GM23338 (cell line): Measurements from ENCODE around the gene DISP3. TPM values are rescaled to one million over a fixed set of nuclear protein-coding genes. Genes with fewer than 3 reads are reported as not detected.

Experiments used
- ATAC-seq: fragments of 200-7000 bp; cut with Tn5 transposase; 3 replicates; pipeline ENCODE4 v1.9.1; 2020
- DNase-seq: peaks from one replicate; pipeline ENCODE4 v3.0.0-alpha.2; 2015; ENCODE audit warnings: low spot score
- H2AFZ ChIP-seq: fragments of 200-600 bp; sonication (generic); 2 replicates; pipeline ENCODE4 v1.8.0; 2016; ENCODE audit warnings: antibody characterized with exemption, mild to moderate bottlenecking, moderate library complexity
- H3F3A ChIP-seq: fragments of 200-600 bp; sonication (generic); replicated peaks from 2 replicates; pipeline ENCODE4 v1.8.0; 2017; ENCODE audit warnings: antibody characterized with exemption, mixed run types, low read depth
- H3K27ac ChIP-seq: fragments of 200-600 bp; sonication (generic); 2 replicates; pipeline ENCODE4 v1.6.1; 2016; ENCODE audit warnings: low read depth
- H3K27me3 ChIP-seq: fragments of 200-600 bp; sonication (generic); 2 replicates; pipeline ENCODE4 v1.8.0; 2016; ENCODE audit warnings: mild to moderate bottlenecking, mixed run types, moderate library complexity; ENCODE audit not compliant: insufficient read depth
- H3K36me3 ChIP-seq: fragments of 200-600 bp; sonication (generic); 2 replicates; pipeline ENCODE4 v1.8.0; 2016; ENCODE audit warnings: mild to moderate bottlenecking; ENCODE audit not compliant: insufficient read depth
- H3K4me1 ChIP-seq: fragments of 200-600 bp; sonication (generic); 2 replicates; pipeline ENCODE4 v1.8.0; 2016; ENCODE audit warnings: mild to moderate bottlenecking, moderate library complexity; ENCODE audit not compliant: insufficient read depth
- H3K4me2 ChIP-seq: fragments of 200-600 bp; sonication (generic); 2 replicates; pipeline ENCODE4 v1.7.1; 2017; ENCODE audit warnings: mixed run types
- H3K4me3 ChIP-seq: fragments of 200-600 bp; sonication (generic); 2 replicates; pipeline ENCODE4 v1.6.1; 2016; ENCODE audit warnings: mixed run types
- H3K79me2 ChIP-seq: fragments of 200-600 bp; sonication (generic); replicated peaks from 2 replicates; pipeline ENCODE4 v1.8.0; 2017; ENCODE audit warnings: mild to moderate bottlenecking; ENCODE audit not compliant: insufficient read depth
- H3K9me2 ChIP-seq: fragments of 200-600 bp; sonication (generic); 2 replicates; pipeline ENCODE4 v1.8.0; 2017; ENCODE audit not compliant: insufficient read depth
- H4K20me1 ChIP-seq: fragments of 200-600 bp; sonication (generic); replicated peaks from 2 replicates; pipeline ENCODE4 v1.8.0; 2017; ENCODE audit warnings: mild to moderate bottlenecking; ENCODE audit not compliant: insufficient read depth
- H3K27ac Mint-ChIP-seq: 2 replicates; pipeline ENCODE4 v1.8.0; 2020; ENCODE audit warnings: inconsistent platforms, mild to moderate bottlenecking, moderate library complexity, mixed read lengths
- H3K27me3 Mint-ChIP-seq: 3 replicates; pipeline ENCODE4 v1.8.0; 2022; ENCODE audit warnings: low read depth, mild to moderate bottlenecking, moderate library complexity, mixed read lengths, inconsistent platforms; ENCODE audit not compliant: insufficient read depth, poor library complexity
- H3K36me3 Mint-ChIP-seq: 3 replicates; pipeline ENCODE4 v1.8.0; 2021; ENCODE audit warnings: low read depth, mild to moderate bottlenecking, inconsistent platforms, moderate library complexity, mixed read lengths
- H3K4me1 Mint-ChIP-seq: 3 replicates; pipeline ENCODE4 v1.8.0; 2020; ENCODE audit warnings: mild to moderate bottlenecking, inconsistent platforms, mixed read lengths
- H3K4me3 Mint-ChIP-seq: 3 replicates; pipeline ENCODE4 v1.8.0; 2021; ENCODE audit warnings: moderate library complexity, mild to moderate bottlenecking, inconsistent platforms, mixed read lengths
- H3K9me3 Mint-ChIP-seq: 3 replicates; pipeline ENCODE4 v1.8.0; 2020; ENCODE audit warnings: moderate library complexity, mild to moderate bottlenecking, inconsistent platforms, mixed read lengths
- CREB1 ChIP-seq: fragments of 250-450 bp; sonication (Bioruptor Pico); IDR thresholded peaks from 2 replicates; pipeline ENCODE4 v1.5.0; 2020; ENCODE audit warnings: low read depth, mild to moderate bottlenecking, moderate library complexity
- ETS1 ChIP-seq: IDR thresholded peaks from 2 replicates; pipeline ENCODE4 v1.6.1; 2016; ENCODE audit warnings: antibody characterized with exemption
- EZH2 ChIP-seq: fragments of 200-600 bp; sonication (generic); IDR thresholded peaks from one replicate; pipeline ENCODE4 v1.8.0; 2017; ENCODE audit warnings: antibody characterized with exemption, mild to moderate bottlenecking, low read depth; ENCODE audit not compliant: unreplicated experiment
- EZH2phosphoT487 ChIP-seq: fragments of 200-600 bp; sonication (generic); IDR thresholded peaks from one replicate; pipeline ENCODE4 v1.8.1; 2018; ENCODE audit warnings: antibody characterized with exemption; ENCODE audit not compliant: unreplicated experiment
- JUNB ChIP-seq: IDR thresholded peaks from one replicate; pipeline ENCODE4 v1.6.1; 2016; ENCODE audit warnings: antibody characterized with exemption; ENCODE audit not compliant: unreplicated experiment
- NANOG ChIP-seq: IDR thresholded peaks from 2 replicates; pipeline ENCODE4 v1.6.1; 2016; ENCODE audit warnings: antibody characterized with exemption, borderline replicate concordance
- POLR2AphosphoS5 ChIP-seq: IDR thresholded peaks from 2 replicates; pipeline ENCODE4 v1.6.1; 2016; ENCODE audit warnings: antibody characterized with exemption, low read depth
- STAT1 ChIP-seq: IDR thresholded peaks from one replicate; pipeline ENCODE4 v1.6.1; 2016; ENCODE audit warnings: antibody characterized with exemption; ENCODE audit not compliant: unreplicated experiment
- ZNF114 ChIP-seq: fragments of 250-450 bp; sonication (Bioruptor Pico); IDR thresholded peaks from 2 replicates; pipeline ENCODE4 v1.5.0; 2020; ENCODE audit warnings: mild to moderate bottlenecking, moderate library complexity
- ZNF331 ChIP-seq: fragments of 250-450 bp; sonication (Bioruptor Pico); IDR thresholded peaks from 2 replicates; pipeline ENCODE4 v1.5.0; 2020; ENCODE audit warnings: low read depth, mild to moderate bottlenecking, moderate library complexity
- polyA plus RNA-seq: library from polyadenylated mRNA; unstranded; fragments of >200 nt; fragmentation: Nextera tagmentation; extraction: Ambion mirVana; gene quantifications from 2 replicates; pipeline ENCODE4 v1.2.1, GENCODE V29; 2016
- total RNA-seq: library from RNA; depleted of rRNA; stranded (reverse); fragments of >200 nt; shearing (Covaris generic); gene quantifications from 2 replicates; pipeline ENCODE4 v1.2.3, GENCODE V29; 2014
- TF ChIP-seq, protein P1 (sequence below): fragments of 250-450 bp; sonication (Bioruptor Pico); IDR thresholded peaks from 2 replicates; pipeline ENCODE4 v1.5.0; 2020; ENCODE audit warnings: mild to moderate bottlenecking, moderate library complexity
- TF ChIP-seq, protein P2 (sequence below), 2 experiments: fragments of 200-600 bp in 1 of 2; sonication (generic) in 1 of 2; conservative IDR thresholded peaks; 2 replicates each; pipeline versions ENCODE4 v1.5.1 to v1.6.1; 2016 to 2017; ENCODE audit warnings: antibody characterized with exemption in 2 of 2, low read depth in 2 of 2, mild to moderate bottlenecking in 2 of 2, moderate library complexity in 1 of 2
- TF ChIP-seq, protein P3 (sequence below): IDR thresholded peaks from one replicate; pipeline ENCODE4 v1.6.1; 2018; ENCODE audit warnings: antibody characterized with exemption; ENCODE audit not compliant: unreplicated experiment

DISP3 gene
- total and polyA plus RNA-seq, 2 experiments from 2014 or later = 3.2 to 11.1 TPM

DNA sequence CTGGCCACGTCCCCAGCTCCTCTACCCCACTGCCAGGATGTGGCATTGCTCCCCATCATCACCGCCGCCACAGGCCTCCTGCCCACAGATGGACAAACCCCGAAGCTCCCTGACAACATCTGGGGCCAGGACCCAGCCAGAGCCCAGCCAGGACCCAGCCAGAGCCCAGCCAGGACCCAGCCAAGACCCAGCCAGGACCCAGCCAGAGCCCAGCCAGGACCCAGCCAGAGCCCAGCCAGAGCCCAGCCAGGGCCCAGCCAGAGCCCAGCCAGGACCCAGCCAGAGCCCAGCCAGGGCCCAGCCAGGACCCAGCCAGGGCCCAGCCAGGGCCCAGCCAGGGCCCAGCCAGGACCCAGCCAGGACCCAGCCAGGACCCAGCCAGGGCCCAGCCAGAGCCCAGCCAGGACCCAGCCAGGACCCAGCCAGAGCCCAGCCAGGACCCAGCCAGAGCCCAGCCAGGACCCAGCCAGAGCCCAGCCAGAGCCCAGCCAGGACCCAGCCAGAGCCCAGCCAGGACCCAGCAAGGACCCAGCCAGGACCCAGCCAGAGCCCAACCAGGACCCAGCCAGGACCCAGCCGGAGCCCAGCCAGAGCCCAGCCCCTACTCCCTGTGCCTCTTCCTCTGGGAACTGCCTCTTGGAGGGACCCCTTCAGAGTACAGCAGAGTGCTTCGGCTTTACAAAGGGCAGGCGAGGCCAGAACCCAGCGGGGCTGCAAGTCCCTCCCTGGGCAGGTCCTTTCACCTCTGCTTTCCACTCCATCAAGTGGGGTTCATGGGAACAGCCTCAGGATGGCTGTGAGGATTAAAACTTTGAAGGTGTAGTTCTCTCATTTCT is 43.7 kb downstream of the DISP3 start:
- Mint-ChIP-seq H3K36me3 (peaks cover 16% of the 10 kb centered on the region; the same call in 2 of the 3 replicates), H3K4me3 (no peak overlapping the region), H3K4me1 (peaks cover 4% of the 10 kb centered on the region; the same call in 1 of the 3 replicates), H3K27ac (no peak overlapping the region), H3K27me3 (peaks cover 18% of the 10 kb centered on the region), H3K9me3 (no peaks in the 10 kb centered on the region)
- H3K27me3 ChIP-seq = no peaks in the 10 kb centered on the region
- H3K27ac ChIP-seq = no peak overlapping the region
- H3K9me2 ChIP-seq = no peaks in the 10 kb centered on the region
- no peaks in the 10 kb centered on the region for H3F3A ChIP-seq
- H3K4me1 ChIP-seq = no peaks in the 10 kb centered on the region
- DNase-seq (no peak), ATAC-seq (peak; percentile 33)
- no peak for TF ChIP-seq JUNB
- no peak for TF ChIP-seq ZNF331 (CRISPR knock-in tag)
- no peak for TF ChIP-seq ETS1
- no peak for TF ChIP-seq CREB1 (CRISPR knock-in tag)
- no peak for TF ChIP-seq EZH2
- TF ChIP-seq ZNF114 (CRISPR knock-in tag) = no peak
- no peak for TF ChIP-seq NANOG
- no peak for TF ChIP-seq POLR2AphosphoS5
- TF ChIP-seq, protein P1, sequence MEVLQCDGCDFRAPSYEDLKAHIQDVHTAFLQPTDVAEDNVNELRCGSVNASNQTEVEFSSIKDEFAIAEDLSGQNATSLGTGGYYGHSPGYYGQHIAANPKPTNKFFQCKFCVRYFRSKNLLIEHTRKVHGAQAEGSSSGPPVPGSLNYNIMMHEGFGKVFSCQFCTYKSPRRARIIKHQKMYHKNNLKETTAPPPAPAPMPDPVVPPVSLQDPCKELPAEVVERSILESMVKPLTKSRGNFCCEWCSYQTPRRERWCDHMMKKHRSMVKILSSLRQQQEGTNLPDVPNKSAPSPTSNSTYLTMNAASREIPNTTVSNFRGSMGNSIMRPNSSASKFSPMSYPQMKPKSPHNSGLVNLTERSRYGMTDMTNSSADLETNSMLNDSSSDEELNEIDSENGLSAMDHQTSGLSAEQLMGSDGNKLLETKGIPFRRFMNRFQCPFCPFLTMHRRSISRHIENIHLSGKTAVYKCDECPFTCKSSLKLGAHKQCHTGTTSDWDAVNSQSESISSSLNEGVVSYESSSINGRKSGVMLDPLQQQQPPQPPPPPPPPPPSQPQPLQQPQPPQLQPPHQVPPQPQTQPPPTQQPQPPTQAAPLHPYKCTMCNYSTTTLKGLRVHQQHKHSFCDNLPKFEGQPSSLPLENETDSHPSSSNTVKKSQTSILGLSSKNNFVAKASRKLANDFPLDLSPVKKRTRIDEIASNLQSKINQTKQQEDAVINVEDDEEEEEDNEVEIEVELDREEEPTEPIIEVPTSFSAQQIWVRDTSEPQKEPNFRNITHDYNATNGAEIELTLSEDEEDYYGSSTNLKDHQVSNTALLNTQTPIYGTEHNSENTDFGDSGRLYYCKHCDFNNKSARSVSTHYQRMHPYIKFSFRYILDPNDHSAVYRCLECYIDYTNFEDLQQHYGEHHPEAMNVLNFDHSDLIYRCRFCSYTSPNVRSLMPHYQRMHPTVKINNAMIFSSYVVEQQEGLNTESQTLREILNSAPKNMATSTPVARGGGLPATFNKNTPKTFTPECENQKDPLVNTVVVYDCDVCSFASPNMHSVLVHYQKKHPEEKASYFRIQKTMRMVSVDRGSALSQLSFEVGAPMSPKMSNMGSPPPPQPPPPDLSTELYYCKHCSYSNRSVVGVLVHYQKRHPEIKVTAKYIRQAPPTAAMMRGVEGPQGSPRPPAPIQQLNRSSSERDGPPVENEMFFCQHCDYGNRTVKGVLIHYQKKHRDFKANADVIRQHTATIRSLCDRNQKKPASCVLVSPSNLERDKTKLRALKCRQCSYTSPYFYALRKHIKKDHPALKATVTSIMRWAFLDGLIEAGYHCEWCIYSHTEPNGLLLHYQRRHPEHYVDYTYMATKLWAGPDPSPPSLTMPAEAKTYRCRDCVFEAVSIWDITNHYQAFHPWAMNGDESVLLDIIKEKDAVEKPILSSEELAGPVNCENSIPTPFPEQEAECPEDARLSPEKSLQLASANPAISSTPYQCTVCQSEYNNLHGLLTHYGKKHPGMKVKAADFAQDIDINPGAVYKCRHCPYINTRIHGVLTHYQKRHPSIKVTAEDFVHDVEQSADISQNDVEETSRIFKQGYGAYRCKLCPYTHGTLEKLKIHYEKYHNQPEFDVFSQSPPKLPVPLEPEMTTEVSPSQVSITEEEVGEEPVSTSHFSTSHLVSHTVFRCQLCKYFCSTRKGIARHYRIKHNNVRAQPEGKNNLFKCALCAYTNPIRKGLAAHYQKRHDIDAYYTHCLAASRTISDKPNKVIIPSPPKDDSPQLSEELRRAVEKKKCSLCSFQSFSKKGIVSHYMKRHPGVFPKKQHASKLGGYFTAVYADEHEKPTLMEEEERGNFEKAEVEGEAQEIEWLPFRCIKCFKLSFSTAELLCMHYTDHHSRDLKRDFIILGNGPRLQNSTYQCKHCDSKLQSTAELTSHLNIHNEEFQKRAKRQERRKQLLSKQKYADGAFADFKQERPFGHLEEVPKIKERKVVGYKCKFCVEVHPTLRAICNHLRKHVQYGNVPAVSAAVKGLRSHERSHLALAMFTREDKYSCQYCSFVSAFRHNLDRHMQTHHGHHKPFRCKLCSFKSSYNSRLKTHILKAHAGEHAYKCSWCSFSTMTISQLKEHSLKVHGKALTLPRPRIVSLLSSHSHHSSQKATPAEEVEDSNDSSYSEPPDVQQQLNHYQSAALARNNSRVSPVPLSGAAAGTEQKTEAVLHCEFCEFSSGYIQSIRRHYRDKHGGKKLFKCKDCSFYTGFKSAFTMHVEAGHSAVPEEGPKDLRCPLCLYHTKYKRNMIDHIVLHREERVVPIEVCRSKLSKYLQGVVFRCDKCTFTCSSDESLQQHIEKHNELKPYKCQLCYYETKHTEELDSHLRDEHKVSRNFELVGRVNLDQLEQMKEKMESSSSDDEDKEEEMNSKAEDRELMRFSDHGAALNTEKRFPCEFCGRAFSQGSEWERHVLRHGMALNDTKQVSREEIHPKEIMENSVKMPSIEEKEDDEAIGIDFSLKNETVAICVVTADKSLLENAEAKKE (CRISPR knock-in tag) = no peak
- no peak for TF ChIP-seq STAT1
- no peak for TF ChIP-seq EZH2phosphoT487
- TF ChIP-seq, protein P2, sequence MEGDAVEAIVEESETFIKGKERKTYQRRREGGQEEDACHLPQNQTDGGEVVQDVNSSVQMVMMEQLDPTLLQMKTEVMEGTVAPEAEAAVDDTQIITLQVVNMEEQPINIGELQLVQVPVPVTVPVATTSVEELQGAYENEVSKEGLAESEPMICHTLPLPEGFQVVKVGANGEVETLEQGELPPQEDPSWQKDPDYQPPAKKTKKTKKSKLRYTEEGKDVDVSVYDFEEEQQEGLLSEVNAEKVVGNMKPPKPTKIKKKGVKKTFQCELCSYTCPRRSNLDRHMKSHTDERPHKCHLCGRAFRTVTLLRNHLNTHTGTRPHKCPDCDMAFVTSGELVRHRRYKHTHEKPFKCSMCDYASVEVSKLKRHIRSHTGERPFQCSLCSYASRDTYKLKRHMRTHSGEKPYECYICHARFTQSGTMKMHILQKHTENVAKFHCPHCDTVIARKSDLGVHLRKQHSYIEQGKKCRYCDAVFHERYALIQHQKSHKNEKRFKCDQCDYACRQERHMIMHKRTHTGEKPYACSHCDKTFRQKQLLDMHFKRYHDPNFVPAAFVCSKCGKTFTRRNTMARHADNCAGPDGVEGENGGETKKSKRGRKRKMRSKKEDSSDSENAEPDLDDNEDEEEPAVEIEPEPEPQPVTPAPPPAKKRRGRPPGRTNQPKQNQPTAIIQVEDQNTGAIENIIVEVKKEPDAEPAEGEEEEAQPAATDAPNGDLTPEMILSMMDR (conservative IDR thresholded peaks at IDR 0.05; ENCODE audit: low read depth in 2 of 2) = no peak
- TF ChIP-seq, protein P3, sequence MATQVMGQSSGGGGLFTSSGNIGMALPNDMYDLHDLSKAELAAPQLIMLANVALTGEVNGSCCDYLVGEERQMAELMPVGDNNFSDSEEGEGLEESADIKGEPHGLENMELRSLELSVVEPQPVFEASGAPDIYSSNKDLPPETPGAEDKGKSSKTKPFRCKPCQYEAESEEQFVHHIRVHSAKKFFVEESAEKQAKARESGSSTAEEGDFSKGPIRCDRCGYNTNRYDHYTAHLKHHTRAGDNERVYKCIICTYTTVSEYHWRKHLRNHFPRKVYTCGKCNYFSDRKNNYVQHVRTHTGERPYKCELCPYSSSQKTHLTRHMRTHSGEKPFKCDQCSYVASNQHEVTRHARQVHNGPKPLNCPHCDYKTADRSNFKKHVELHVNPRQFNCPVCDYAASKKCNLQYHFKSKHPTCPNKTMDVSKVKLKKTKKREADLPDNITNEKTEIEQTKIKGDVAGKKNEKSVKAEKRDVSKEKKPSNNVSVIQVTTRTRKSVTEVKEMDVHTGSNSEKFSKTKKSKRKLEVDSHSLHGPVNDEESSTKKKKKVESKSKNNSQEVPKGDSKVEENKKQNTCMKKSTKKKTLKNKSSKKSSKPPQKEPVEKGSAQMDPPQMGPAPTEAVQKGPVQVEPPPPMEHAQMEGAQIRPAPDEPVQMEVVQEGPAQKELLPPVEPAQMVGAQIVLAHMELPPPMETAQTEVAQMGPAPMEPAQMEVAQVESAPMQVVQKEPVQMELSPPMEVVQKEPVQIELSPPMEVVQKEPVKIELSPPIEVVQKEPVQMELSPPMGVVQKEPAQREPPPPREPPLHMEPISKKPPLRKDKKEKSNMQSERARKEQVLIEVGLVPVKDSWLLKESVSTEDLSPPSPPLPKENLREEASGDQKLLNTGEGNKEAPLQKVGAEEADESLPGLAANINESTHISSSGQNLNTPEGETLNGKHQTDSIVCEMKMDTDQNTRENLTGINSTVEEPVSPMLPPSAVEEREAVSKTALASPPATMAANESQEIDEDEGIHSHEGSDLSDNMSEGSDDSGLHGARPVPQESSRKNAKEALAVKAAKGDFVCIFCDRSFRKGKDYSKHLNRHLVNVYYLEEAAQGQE = no peak
- no peaks in the 10 kb centered on the region for H3K36me3 ChIP-seq
- no peak overlapping the region for H3K4me3 ChIP-seq
- no peaks in the 10 kb centered on the region for H4K20me1 ChIP-seq
- H3K4me2 ChIP-seq = no peak overlapping the region
- H2AFZ ChIP-seq = no peak overlapping the region
- H3K79me2 ChIP-seq = no peaks in the 10 kb centered on the region
